Fibroblast of pulmonary artery (primary cell): ENCODE results near the gene ZNF423.

Source experiments
- DNase-seq: peaks from one replicate; pipeline ENCODE4 v3.0.0-alpha.2; 2010; ENCODE audit warnings: low read depth
- H3K4me3 ChIP-seq: replicated peaks from 2 replicates; pipeline ENCODE4 v1.5.1; 2011; ENCODE audit warnings: low read depth, mild to moderate bottlenecking, control low read depth, low read length, moderate library complexity
- TF ChIP-seq, protein P1 (sequence below): IDR thresholded peaks from 2 replicates; pipeline ENCODE4 v1.5.1; 2011; ENCODE audit warnings: mild to moderate bottlenecking, control low read depth, low read length, inconsistent platforms; ENCODE audit errors: missing control alignments

ZNF423 gene

DNA sequence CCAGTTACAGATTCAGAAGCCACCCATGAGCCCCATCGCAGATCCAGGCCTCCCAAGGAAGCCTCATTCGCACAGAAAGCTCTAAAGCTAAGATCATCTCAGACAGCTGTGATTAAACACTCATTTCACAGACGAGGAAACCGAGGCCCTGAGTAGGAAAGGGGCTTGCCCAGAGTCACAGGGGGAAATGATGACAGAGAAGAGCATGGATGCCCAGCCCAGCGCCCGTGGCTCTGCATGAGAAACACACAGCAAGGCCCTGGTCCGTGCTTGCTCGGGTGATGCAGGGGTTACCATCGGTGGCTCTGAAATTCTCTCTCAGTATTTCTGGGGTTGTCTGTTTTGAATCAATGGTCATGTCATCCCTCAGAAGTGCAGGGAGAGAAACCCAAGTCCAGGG, 372.7 kb downstream of the ZNF423 start:
- TF ChIP-seq, protein P1, sequence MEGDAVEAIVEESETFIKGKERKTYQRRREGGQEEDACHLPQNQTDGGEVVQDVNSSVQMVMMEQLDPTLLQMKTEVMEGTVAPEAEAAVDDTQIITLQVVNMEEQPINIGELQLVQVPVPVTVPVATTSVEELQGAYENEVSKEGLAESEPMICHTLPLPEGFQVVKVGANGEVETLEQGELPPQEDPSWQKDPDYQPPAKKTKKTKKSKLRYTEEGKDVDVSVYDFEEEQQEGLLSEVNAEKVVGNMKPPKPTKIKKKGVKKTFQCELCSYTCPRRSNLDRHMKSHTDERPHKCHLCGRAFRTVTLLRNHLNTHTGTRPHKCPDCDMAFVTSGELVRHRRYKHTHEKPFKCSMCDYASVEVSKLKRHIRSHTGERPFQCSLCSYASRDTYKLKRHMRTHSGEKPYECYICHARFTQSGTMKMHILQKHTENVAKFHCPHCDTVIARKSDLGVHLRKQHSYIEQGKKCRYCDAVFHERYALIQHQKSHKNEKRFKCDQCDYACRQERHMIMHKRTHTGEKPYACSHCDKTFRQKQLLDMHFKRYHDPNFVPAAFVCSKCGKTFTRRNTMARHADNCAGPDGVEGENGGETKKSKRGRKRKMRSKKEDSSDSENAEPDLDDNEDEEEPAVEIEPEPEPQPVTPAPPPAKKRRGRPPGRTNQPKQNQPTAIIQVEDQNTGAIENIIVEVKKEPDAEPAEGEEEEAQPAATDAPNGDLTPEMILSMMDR: no peak
- DNase-seq: no peak
- no peak overlapping the region for H3K4me3 ChIP-seq

DNA sequence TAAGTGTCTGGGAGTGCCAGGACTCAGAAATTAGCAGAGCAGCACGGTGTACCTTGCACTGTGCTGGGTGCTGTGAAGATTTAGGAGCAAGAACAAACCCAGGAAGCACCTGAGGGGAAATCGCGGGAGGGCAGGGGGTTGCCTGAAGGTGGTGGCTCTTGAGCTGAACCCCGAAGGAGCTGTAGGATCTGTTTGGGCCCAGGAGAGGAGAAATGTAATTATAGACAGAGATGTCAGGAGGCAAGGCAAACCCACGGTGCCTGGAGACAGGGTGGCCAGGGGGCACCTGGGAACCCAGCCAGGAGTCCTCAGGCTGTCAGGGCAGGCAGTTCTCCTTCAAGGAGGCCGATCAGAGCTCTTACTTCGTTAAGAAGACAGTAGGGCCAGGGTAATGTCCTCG, 373.2 kb downstream of the ZNF423 start:
- H3K4me3 ChIP-seq: no peak overlapping the region
- TF ChIP-seq, protein P1: no peak
- DNase-seq: no peak

DNA sequence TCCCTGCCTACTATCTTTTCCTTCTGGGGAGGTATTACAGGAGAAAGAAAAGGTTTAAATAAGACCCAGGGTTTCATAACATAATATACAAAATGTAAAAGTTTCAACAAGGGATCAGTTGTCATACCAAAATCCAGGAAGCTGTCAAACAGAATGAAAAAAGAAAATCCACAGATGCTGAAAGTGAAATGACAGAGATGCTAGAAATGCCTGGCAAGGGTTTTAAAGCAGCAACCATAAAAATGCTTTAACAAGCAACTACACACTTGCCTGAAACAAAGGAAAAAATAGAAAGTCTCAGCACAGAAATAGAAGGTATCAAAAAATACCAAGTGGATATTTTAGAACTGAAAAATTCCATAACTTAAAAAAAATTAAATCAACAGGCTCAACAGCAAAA, 377.3 kb downstream of the ZNF423 start:
- TF ChIP-seq, protein P1: no peak
- DNase-seq: no peak
- no peak overlapping the region for H3K4me3 ChIP-seq

DNA sequence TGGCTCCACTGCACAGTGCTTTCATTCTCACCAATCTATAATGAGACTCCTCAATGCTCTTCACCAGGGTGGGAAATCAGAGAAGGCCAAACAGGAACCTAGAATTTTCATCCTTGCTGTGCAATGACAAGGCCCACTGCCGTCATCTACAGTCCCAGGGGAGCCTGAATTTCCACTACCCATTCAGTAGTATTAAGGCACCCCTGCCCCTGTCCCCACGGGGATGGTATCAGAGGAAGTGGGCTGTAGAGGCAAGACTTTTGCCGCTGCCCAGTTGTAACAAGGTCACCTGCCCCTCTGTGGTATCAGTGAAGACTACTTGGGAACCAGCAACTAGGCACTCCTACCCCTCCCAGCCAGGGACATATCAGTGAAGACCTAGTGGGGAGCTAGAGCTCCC, 377.8 kb downstream of the ZNF423 start:
- H3K4me3 ChIP-seq: no peak overlapping the region
- TF ChIP-seq, protein P1: no peak
- DNase-seq: no peak

DNA sequence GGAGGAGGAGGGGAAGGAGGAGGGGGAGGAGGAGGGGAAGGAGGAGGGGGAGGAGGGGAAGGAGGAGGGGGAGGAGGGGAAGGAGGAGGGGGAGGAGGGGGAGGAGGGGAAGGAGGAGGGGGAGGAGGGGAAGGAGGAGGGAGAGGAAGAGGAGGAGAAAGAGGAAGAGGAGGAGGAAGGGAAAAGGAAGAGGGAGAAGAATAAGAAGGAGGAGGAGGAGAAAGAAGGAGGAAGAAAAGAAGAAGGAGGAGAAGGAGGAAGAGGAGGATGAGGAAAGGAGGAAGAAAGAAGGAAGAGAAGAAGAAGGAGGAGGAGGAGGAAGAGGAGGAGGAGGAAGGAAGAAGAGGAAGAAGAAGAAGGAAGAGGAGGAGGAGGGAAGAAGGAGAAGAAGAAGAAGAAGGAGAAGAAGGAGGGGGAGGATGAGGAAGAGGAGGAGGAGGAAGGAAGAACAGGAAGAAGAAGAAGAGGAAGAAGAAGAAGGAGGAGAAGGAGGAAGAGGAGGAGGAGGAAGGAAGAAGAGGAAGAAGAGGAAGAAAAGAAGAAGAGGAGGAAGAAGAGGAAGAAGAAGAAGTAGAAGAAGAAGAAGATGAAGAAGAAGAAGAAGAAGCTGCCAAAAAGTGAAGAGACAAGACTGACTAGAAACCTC, 378.5 kb downstream of the ZNF423 start:
- TF ChIP-seq, protein P1: no peak
- DNase-seq: no peak

DNA sequence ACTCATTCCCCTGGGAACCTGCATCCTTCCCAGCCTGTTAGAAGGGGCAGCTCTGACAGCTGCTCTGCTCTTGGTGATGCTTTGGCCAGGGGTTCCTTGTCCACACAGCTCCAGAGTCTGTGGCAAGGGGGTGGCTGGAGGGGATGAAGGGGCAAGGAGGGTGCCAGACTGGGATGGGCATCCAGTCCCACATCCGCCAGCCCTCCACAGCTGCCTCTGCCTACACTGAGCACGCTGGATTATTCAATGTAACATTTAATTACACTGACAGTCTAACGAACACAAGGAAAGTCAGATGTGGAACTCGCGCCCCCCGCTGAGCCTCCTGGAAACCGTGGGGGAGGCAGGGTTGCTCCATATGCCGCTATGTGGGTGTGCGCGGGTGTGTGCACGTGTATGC, 381.2 kb downstream of the ZNF423 start:
- no peak for DNase-seq
- TF ChIP-seq, protein P1: no peak
- H3K4me3 ChIP-seq: no peak overlapping the region

More for the DNA sequence above, 378.5 kb downstream of the ZNF423 start:
- no peak overlapping the region for H3K4me3 ChIP-seq

DNA sequence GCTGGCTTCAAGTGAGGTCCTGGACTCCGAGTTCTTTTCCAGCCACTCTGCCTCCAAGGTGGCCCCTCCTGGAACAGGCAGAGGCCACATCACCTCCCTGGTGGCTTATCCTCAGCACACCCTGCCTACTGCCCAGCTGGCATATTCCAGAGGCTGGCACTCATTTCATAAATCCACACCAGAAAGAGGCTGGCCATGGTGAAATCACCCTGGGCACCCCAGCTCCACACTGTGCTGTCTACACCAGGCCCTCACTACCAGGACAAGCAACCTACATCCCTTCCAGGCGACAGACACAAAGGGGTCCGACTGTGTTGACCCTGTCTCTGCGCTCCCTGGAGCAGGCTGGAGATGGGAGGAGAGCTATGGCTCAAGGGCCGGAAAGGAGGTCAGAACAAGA, 382.1 kb downstream of the ZNF423 start:
- no peak overlapping the region for H3K4me3 ChIP-seq
- DNase-seq: no peak
- TF ChIP-seq, protein P1: no peak
